Stimulated activated CD8-positive, alpha-beta memory T cell treated with anti-CD3 and anti-CD28 coated beads, Interleukin-4, amount 100 ng/mL, for 4 hours (primary cell): ENCODE data around the gene USP3.

Source experiments
- DNase-seq, 2 donors: peaks; one replicate each; pipeline ENCODE4 v3.0.0-alpha.2; 2020; ENCODE audit warnings: low read depth in 2 of 2, low spot score in 1 of 2

Gene USP3, protein sequence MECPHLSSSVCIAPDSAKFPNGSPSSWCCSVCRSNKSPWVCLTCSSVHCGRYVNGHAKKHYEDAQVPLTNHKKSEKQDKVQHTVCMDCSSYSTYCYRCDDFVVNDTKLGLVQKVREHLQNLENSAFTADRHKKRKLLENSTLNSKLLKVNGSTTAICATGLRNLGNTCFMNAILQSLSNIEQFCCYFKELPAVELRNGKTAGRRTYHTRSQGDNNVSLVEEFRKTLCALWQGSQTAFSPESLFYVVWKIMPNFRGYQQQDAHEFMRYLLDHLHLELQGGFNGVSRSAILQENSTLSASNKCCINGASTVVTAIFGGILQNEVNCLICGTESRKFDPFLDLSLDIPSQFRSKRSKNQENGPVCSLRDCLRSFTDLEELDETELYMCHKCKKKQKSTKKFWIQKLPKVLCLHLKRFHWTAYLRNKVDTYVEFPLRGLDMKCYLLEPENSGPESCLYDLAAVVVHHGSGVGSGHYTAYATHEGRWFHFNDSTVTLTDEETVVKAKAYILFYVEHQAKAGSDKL

GRCh38 chr15:63504247-63504978 is at the start of gene USP3:
USP3 (plus strand) TSS chr15:63504593; CDS start chr15:63504740, 147 bp downstream.
- peak; percentile 84 for DNase-seq

- no peak for DNase-seq
Observed at GRCh38 chr15:63456258-63456657, 48.1 kb upstream of the USP3 start.

DNA sequence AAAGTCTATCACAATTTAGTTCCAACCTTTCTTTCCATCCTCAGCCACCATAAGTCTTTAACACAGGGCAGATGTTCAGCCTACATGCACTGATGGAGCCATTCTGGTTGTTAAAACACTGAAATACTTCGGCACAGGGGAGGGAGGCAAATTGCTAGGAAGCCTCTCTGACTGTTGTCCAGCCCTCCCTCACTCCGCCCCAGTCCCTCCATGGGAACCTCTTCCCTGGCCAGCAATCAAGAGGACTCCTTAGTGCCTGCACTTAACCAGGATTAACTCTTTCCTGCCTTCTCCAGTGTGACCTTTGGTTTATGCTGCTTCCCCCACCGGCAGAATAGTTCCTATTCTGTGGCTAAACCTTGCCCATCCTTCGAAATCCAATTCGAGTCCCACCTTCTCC is 47.0 kb upstream of the USP3 start:
- no peak for DNase-seq

DNA sequence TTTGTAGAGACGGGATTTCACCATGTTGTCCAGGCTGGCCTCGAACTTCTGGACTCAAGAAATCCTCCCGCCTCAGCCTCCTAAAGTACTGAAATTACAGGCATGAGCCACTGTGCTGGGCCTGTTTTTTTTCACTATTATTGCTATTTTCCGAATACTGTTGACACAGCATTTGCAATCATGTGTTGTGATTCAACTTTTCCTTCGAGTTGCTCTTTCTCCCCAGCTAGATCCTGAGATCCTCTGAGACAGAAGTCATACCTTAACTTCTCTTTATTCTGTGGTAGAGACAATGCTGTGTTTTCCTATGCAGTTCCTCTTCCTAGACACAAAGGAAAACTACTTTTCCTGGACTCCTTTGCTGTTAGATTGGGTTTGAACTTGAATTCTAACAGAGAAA is 46.4 kb upstream of the USP3 start:
- DNase-seq: no peak

GRCh38 chr15:63458794-63459395 is 45.5 kb upstream of the USP3 start:
- DNase-seq: no peak

DNA sequence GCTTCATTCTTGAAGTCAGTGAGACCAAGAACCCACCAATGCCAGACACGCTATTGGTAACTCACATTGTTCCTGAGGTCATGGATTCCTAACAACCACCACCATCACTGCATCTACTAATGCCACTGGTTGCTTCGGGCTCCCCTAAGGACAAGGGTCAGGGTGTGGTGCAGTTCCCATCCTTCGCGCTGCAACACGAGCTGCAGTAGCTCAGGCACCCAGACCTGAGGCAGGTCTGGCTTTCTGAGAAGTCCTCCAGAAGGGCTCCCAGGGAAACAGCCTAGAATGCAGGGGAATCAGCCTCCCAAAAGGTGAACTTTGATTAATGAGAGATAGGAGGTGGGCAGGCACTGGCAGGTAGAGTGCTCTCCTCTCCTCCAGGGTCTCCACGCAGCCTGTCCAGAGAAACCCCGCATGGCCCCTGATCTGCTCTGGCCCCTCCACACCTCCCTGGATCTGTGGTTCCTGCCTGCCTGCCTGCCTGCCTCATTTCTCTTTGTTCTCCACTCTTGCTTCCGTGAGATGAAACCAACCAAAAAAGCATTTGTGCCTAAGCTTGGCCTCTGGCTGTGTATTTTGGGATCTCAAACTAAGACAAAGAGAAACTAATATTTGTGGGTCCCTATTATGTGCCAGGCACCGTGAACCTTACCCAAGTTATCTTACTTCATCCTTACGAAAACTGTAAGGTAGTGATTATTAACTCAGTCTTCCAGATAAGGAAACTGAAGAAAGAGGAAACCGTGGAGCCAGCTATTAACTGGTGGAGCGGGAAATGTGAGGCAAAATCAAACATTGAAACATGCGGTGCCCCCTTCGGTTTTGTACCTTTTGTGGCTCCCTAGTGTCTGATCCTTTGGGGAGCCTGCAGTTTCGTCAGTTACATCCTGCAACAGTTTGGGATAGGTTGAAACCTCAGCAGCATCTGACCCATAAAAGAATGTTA is 43.9 kb upstream of the USP3 start:
- no peak for DNase-seq

- no peak for DNase-seq
Observed at GRCh38 chr15:63461230-63461985, 43.0 kb upstream of the USP3 start.

DNA sequence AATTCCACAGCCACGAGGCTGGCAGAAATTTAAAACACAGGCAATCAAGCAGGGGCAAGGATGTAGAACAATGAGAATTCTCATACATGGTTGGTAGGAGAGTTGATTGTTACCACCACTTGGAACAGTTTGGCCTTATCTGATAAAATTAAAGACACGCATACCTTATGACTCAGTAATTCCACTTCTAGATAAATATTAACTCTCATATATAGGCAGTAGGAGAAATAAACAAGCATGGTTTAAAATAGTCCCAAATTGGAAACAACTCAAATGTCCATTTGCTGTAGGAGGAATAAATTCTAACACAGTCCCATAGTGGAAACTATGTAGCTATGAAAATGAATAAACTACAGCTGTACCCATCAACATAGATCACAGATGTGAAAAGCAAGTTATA is 42.3 kb upstream of the USP3 start:
- no peak for DNase-seq

GRCh38 chr15:63463036-63463435 is 41.4 kb upstream of the USP3 start:
- DNase-seq: no peak

DNA sequence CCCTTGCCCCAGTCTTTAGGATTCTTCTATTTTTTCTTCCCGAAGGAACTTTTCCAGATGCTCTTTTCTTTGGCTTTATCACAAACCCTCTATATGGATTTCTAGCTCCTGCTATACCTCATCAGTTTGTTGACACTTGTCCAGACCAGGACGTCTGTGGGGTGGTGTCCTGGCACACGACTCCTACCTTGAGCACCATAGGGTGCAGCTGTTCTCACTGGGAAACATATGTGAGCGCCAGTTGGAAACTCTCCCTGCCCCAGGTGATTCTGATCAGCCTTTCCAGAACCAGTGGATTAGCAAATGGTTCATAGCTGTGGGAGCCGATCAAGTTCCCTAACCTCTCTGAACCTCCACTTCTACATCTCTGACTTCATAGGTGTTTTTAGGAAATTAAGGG is 40.6 kb upstream of the USP3 start:
- no peak for DNase-seq

- no peak for DNase-seq
Observed at GRCh38 chr15:63465104-63465503, 39.3 kb upstream of the USP3 start.

- DNase-seq: no peak
Observed at GRCh38 chr15:63466378-63467192, 37.8 kb upstream of the USP3 start.

GRCh38 chr15:63469190-63469589 is 35.2 kb upstream of the USP3 start:
- no peak for DNase-seq

GRCh38 chr15:63469984-63470383 is 34.4 kb upstream of the USP3 start:
- no peak for DNase-seq

DNA sequence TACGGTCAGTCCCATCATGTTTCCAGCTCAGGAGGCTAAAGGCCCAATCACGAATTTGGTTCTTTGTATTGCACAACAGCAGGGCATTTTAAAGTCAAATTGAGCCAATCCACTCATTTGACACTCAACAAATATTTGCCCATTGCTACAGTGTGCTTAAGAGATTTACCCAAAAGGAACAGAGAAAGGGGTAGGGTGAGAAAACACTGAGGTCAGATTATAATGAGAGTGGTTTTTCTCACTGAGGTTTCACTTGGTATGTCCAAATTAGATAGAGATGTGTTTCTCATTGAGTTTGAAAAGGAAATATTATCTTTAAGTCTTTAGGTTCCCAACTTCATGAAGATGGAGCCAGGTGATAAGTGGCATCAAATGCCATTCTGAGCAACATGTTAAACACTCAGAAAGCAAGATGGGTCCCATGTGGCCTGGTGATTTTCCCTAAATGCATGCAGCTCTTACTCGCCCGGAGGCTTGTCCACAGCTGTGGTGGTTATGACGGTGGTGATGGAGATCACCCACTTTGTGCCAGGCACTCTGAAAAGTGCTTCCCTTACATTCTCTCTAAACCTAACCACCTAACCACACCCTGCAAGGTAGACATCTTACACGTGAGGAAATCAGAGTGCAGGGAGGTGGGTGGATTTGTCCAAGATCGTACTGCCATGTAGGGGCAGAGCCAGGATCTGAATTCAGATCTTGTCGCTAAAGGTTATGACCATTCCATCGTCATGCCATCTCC is 31.2 kb upstream of the USP3 start:
- no peak for DNase-seq

DNA sequence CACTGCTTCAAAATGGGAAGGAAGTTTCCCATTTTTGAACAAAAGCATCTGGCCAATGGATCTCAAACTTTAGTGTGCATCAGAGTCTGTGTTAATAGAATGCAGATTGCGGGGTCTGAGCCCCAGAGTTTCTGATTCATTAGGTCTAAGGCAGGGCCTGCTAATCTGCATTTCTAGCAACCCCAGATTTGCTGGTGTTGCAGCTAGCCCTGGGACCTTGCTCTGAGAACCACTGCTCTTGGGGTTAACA is 30.7 kb upstream of the USP3 start:
- no peak for DNase-seq

DNA sequence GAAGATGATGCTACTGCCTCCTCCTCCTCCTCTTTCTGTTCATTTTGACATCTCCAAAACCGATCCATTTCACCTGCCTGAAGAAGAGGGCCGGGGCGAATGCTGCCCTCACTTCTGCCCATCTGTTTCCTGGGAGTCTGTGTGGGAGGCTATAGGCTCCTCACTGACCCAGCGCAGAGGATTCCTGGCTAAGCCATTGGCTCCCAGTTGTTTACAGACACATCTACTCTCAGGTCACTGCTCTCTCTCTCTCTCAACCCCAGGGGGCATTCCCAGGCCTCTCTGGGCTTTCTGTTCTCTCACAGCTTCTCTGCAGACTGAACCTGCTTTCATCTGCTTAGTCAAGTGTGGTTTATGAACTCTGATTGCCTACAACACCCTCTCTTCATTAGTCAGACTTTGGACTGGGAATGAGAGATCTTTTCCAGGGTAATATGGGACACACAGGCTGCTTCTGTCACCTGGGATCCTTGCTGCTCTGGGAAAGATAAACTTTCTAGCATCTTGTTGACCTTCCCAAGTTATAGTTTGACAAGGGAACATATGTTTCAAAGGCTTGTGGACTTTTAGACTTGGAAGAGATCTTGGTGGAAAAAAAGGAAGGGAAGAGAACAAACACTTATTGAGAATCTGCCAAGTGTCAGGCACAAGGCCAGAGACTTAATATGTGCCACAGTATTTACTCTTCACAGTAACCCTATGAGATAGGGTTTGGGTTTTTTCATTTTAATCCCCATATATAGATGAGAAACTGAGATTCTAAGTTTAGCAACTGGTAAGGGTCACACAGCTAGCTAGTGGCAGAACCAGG is 30.2 kb upstream of the USP3 start:
- no peak for DNase-seq

DNA sequence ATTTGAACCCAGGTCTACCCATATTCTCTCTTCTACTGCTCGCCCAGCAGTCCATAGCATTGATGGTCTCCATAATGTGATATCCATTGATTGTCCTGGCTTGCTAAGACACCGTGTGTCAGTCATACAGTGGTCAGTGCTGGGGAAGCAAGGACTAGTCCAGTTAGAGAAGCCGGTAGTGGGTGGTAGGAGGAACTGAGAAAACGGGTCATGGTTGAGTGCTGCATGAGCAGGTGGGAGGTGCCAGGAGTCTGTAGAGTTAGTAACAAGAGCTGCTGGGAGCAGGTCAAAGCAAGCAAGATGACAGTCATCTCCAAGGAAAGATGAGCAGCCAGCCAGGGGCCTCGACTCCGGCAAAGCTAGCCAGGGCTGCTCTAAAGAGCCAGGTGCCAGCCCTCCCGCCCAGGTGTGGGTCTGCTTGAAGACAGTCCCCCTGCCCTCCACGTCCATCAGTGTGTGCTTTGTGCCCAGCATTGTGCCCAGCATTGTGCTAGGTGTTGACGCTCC is 29.5 kb upstream of the USP3 start:
- no peak for DNase-seq
